ENCODE results near the gene RANBP10.

Gene RANBP10

GRCh38 chr16:67734731-67735201 lies 71.6 kb downstream of the RANBP10 start:
- FAIRE-seq = no peak

GRCh38 chr16:67733734-67734470 lies 72.5 kb downstream of the RANBP10 start:
- FAIRE-seq = no peak

GRCh38 chr16:67731753-67732095 lies 74.6 kb downstream of the RANBP10 start:
- no peak for FAIRE-seq

GRCh38 chr16:67731071-67731752 lies 75.1 kb downstream of the RANBP10 start:
- FAIRE-seq = no peak

- no peak for FAIRE-seq
Observed at GRCh38 chr16:67730326-67730725, 76.0 kb downstream of the RANBP10 start.

GRCh38 chr16:67729636-67730248 lies 76.6 kb downstream of the RANBP10 start:
- no peak for FAIRE-seq

GRCh38 chr16:67727521-67728485 lies 78.6 kb downstream of the RANBP10 start:
- FAIRE-seq = no peak

- FAIRE-seq = no peak
Observed at GRCh38 chr16:67726106-67727034, 80.0 kb downstream of the RANBP10 start.

GRCh38 chr16:67723911-67724305 lies 82.5 kb downstream of the RANBP10 start:
- no peak for FAIRE-seq

- FAIRE-seq = no peak
Observed at GRCh38 chr16:67723151-67723910, 83.0 kb downstream of the RANBP10 start.

- no peak for FAIRE-seq
Observed at GRCh38 chr16:67720236-67720635, 86.1 kb downstream of the RANBP10 start.

- no peak for FAIRE-seq
Observed at GRCh38 chr16:67719778-67720144, 86.6 kb downstream of the RANBP10 start.

- peak; percentile 72 for FAIRE-seq
Observed at GRCh38 chr16:67719048-67719777, 87.1 kb downstream of the RANBP10 start, which contains the start of gene GFOD2. Gene GFOD2, minus strand, starts transcription at chr16:67719316. Its CDS starts 33,601 bp downstream, at chr16:67685715.

- FAIRE-seq = no peak
Observed at GRCh38 chr16:67718668-67719047, 87.7 kb downstream of the RANBP10 start.

- FAIRE-seq = no peak
Observed at GRCh38 chr16:67716097-67716496, 90.3 kb downstream of the RANBP10 start.

GRCh38 chr16:67714522-67714921 lies 91.8 kb downstream of the RANBP10 start:
- no peak for FAIRE-seq

GRCh38 chr16:67713647-67714273 lies 92.6 kb downstream of the RANBP10 start:
- no peak for FAIRE-seq

- FAIRE-seq = no peak
Observed at GRCh38 chr16:67710607-67711006, 95.8 kb downstream of the RANBP10 start.

- FAIRE-seq = no peak
Observed at GRCh38 chr16:67709050-67709449, 97.3 kb downstream of the RANBP10 start.

- FAIRE-seq = no peak
Observed at GRCh38 chr16:67708368-67708771, 98.0 kb downstream of the RANBP10 start.
